HG02943 (cell line): ENCODE measurements around the gene SPATA33.
"Not testable (repeated sequence)": the region's sequence is repeated elsewhere in the genome, so short reads cannot be mapped to it uniquely, and the experiment has no call there.

Experiments used
- ATAC-seq: cut with Tn5 transposase; IDR thresholded peaks from one replicate; pipeline ENCODE4 v1.9.1; 2021; ENCODE audit warnings: mild to moderate bottlenecking, low read depth, moderate library complexity; ENCODE audit not compliant: unreplicated experiment

SPATA33 gene

GRCh38 chr16:89658221-89658879, 714 bp downstream of the SPATA33 start:
- ATAC-seq = no peak

DNA sequence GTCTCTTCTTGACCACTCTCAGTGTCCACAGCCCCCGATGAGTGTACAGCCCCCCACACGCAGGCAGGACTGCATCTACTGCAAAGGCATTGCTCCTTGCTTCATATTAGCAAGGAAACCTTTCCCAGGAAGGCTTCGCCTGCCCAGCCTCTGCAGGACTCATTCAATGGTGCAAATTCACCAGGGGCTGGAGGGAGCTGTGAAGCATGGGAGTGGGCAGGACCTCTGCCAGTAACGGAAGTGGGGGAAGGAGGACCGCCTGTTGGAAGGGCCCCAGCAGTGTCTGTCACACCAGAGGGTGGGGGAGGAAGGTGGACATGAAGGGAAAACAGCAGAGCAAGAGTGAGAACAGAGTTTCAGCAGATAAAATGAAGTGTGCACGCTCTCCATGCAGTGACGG, 2.5 kb downstream of the SPATA33 start:
- ATAC-seq = no peak

GRCh38 chr16:89661215-89661614, 3.6 kb downstream of the SPATA33 start:
- ATAC-seq = no peak

- ATAC-seq = not testable (repeated sequence)
These were observed 6.6 kb downstream of the SPATA33 start for GRCh38 chr16:89664238-89664637.

DNA sequence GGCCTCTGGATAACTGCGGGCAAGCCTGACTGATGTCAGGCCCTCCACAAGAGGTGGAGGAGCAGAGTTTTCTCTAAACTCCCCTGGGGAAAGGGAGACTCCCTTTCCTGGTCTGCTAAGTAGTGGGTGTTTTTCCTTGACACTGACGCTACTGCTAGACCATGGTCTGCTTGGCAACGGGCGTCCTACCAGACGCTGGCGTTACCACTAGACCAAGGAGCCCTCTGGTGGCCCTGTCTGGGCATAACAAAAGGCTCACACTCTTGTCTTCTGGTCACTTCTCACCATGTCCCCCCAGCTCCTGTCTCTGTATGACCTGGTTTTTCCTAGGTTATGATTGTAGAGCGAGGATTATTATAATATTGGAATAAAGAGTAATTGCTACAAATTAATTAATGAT, 9.4 kb downstream of the SPATA33 start:
- ATAC-seq = not testable (repeated sequence)

DNA sequence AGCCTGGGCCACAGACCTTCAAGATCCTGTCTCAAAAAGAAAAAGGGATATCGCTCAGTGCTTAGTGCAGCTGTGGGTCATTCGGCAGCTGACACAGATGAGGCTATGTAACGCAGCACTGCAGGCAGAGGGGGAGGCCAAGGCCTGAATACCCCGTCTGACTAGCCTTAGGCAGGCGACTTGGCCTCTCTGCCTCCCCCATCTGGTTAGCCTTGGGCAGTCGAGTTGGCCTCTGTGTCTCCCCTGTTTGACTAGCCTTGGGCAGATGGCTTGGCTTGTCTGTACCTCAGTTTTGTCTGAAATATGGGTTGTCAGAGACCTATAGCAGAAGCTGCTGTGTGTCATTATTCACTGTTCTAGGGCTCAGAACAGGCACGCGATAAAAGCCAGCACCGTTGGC, 10.0 kb downstream of the SPATA33 start:
- no peak for ATAC-seq

DNA sequence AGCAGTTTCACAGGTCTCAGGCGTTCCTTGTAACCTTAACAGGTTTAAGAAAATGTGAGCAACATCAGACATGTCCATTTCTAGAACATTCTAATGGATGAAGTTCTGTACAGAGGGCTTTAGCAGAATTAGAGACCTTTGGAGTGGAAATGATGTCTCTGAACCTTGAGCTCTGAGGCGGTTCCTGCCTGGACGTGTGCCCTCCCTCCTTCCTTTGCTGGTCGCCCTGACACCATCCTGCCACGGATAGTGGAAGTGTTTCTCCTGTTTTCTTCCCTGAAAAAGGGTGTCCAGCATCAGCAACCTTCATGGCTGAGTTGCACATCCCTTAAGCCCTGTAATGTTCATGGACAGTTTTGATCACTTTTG, 11.1 kb downstream of the SPATA33 start:
- no peak for ATAC-seq

- ATAC-seq = no peak
These were observed 12.1 kb downstream of the SPATA33 start for GRCh38 chr16:89669755-89670154.

GRCh38 chr16:89670496-89671431, 13.1 kb downstream of the SPATA33 start:
- ATAC-seq = no peak

GRCh38 chr16:89671565-89671964, 13.9 kb downstream of the SPATA33 start:
- ATAC-seq = not testable (repeated sequence)

- no peak for ATAC-seq
These were observed 14.7 kb downstream of the SPATA33 start for GRCh38 chr16:89672177-89672941.

GRCh38 chr16:89678258-89678657, 20.6 kb downstream of the SPATA33 start:
- ATAC-seq = no peak

DNA sequence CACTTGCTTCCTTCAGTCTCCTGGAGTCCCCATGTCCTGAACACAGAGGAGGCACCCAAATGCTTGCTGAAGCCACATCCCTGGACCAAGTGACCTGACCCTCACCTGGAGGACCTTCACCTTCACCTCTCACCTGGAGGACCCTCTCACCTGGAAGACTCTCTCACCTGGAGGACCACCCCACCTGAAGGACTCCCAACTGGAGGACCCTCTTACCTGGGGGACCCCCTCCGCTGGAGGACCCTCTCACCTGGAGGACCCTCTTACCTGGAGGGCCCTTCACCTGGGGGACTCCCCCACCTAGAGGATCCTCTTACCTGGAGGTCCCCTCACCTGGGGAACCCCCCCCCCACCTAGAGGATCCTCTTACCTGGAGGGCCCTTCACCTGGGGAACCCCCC, 28.3 kb downstream of the SPATA33 start:
- no peak for ATAC-seq

- ATAC-seq = peak; percentile 65
These were observed 29.0 kb downstream of the SPATA33 start, which contains the start of gene CDK10 for GRCh38 chr16:89686520-89687091. TSS of gene CDK10 (plus strand) at chr16:89686689. CDS start at chr16:89686711, 22 bp downstream.

DNA sequence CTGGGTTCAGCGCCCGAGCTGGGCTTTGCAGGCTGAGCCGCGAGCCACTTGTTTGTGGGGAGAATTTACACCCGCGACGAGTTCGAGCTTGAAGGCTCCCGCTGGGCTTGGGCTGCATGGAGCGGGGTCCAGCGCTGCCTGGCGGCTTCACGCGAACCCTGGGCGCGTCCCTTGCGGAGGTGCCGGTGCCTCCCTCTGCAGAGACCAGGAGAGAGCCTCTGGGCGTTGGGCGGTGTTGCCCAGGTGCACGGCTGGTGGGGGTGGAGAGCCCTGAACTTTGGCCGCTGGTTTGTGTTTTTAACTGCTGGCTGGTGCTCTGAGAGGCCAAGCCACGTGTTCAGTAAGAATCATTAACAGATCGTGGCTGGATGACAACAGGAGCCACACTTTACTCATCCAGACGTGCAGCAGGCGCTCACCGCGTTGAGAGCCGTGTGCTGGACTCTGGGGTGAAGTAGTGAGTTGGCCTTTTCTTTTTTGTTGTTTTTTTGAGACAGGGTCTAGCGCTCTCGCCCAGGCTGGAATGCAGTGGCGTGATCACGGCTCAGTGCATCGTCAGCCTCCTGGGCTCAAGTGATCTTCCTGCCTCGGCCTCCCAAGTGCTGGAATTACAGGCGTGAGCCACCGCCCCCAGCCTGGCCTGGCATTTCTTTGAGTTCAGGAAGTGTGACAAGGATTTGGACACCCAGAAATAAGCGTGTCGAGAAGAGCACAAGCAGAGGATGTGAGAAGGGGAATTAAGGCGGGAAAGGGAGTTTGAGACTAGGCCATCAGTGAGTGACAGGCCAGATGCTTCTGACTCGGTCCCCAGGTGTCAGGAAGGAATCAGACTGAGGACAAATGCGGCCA, 29.7 kb downstream of the SPATA33 start:
- ATAC-seq = peak; percentile 49

DNA sequence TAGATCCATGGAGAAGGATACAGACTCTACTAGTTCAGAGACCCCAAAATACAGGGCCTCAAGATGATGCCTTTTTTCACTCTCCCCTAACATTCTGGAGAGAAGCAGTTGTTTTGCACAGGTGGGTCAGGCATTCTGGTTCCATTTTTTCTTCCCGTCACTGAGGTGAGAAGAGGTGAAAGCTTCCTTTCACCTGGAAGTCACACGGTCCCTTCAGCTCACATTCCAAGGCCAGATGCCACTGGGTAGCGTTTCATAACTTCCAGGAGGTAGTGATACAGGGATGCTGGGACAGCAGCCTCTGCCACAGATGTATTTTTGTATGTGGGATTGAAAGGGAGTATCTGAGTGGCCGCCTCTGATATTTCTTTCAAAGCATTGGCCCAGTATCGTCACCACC, 30.8 kb downstream of the SPATA33 start:
- ATAC-seq = no peak

- ATAC-seq = no peak
These were observed 31.5 kb downstream of the SPATA33 start for GRCh38 chr16:89689142-89689541.

- ATAC-seq = not testable (repeated sequence)
These were observed 32.0 kb downstream of the SPATA33 start for GRCh38 chr16:89689621-89690020.

- ATAC-seq = no peak
These were observed 32.8 kb downstream of the SPATA33 start for GRCh38 chr16:89690392-89690901.
